ENCODE results near the gene PTGR1.
"Not testable (repeated sequence)": the region's sequence is repeated elsewhere in the genome, so short reads cannot be mapped to it uniquely, and the experiment has no call there.

PTGR1 gene

GRCh38 chr9:111599092-111599954, at the start of gene PTGR1:
Gene PTGR1 (minus strand): TSS chr9:111599647. CDS start chr9:111597422, 2,225 bp downstream.
- peak; percentile 18 for DNase-seq

GRCh38 chr9:111649016-111649415, 49.6 kb upstream of the PTGR1 start:
- DNase-seq = no peak

GRCh38 chr9:111648066-111648465, 48.6 kb upstream of the PTGR1 start:
- no peak for DNase-seq

- DNase-seq = no peak
Measured at GRCh38 chr9:111646417-111646816, 47.0 kb upstream of the PTGR1 start.

GRCh38 chr9:111645806-111646205, 46.4 kb upstream of the PTGR1 start:
- DNase-seq = no peak

GRCh38 chr9:111644195-111644772, 44.8 kb upstream of the PTGR1 start:
- DNase-seq = no peak

- no peak for DNase-seq
Measured at GRCh38 chr9:111637421-111637950, 38.0 kb upstream of the PTGR1 start.

- DNase-seq = no peak
Measured at GRCh38 chr9:111634860-111635259, 35.4 kb upstream of the PTGR1 start.

- no peak for DNase-seq
Measured at GRCh38 chr9:111633389-111633736, 33.9 kb upstream of the PTGR1 start.

- DNase-seq = no peak
Measured at GRCh38 chr9:111632695-111633388, 33.4 kb upstream of the PTGR1 start.

GRCh38 chr9:111632060-111632459, 32.6 kb upstream of the PTGR1 start:
- DNase-seq = no peak

- peak; percentile 97 for DNase-seq
Measured at GRCh38 chr9:111631214-111631971, 31.9 kb upstream of the PTGR1 start, which contains the start of gene DNAJC25. Gene DNAJC25 (plus strand): TSS chr9:111631334. CDS start chr9:111631408, 74 bp downstream.

- no peak for DNase-seq
Measured at GRCh38 chr9:111630964-111631213, 31.4 kb upstream of the PTGR1 start.

GRCh38 chr9:111630182-111630963, 30.9 kb upstream of the PTGR1 start:
- no peak for DNase-seq

- no peak for DNase-seq
Measured at GRCh38 chr9:111628411-111628810, 29.0 kb upstream of the PTGR1 start.

GRCh38 chr9:111627260-111627963, 28.0 kb upstream of the PTGR1 start:
- DNase-seq = no peak

- no peak for DNase-seq
Measured at GRCh38 chr9:111622626-111623025, 23.2 kb upstream of the PTGR1 start.

- DNase-seq = no peak
Measured at GRCh38 chr9:111621895-111622480, 22.5 kb upstream of the PTGR1 start.

- not testable (repeated sequence) for DNase-seq
Measured at GRCh38 chr9:111617349-111617748, 17.9 kb upstream of the PTGR1 start.

- no peak for DNase-seq
Measured at GRCh38 chr9:111615928-111616327, 16.5 kb upstream of the PTGR1 start.

- DNase-seq = no peak
Measured at GRCh38 chr9:111613436-111614040, 14.1 kb upstream of the PTGR1 start.
